NCI-H226 (cell line): ENCODE data around the gene KIF26A.

Source experiments
- DNase-seq: peaks from one replicate; pipeline ENCODE4 v3.0.0-alpha.2; 2015

KIF26A gene

GRCh38 chr14:104181761-104182530 lies 43.6 kb downstream of the KIF26A start:
- no peak for DNase-seq

GRCh38 chr14:104182857-104183425 lies 44.6 kb downstream of the KIF26A start:
- no peak for DNase-seq

GRCh38 chr14:104183796-104184195 lies 45.4 kb downstream of the KIF26A start:
- DNase-seq = no peak

- DNase-seq = no peak
Observed at GRCh38 chr14:104184506-104184905, 46.1 kb downstream of the KIF26A start.

DNA sequence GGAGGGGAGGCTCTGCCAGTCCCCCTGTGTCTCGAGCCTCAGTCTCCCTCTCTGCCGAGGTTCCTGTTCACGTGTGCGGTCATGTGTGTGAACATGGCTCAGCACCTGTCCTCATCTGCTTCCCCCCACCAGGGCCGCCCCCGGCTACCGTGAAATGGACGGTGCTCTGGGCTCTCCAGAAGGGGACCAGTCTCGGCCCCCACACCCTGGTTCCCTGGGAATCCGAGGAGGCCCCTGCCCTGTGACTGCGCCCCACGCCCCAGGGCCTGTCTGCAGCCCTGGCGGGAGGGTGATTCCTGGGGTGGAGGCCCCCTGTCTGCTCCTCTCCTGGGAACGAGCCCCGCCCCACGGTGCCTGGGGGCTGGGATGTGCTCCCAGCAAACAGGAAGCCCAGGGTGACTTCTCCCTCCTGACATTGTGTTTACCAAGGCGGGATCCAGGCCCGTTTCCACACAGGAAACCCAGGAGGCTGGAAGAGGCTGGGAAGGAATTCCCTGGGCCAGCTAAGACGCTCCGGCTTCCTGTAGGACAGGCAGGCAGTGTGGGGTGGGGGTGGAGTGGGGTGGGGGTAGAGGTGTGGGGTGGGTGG lies 46.6 kb downstream of the KIF26A start:
- peak; percentile 42 for DNase-seq

GRCh38 chr14:104185916-104186495 lies 47.6 kb downstream of the KIF26A start:
- no peak for DNase-seq

DNA sequence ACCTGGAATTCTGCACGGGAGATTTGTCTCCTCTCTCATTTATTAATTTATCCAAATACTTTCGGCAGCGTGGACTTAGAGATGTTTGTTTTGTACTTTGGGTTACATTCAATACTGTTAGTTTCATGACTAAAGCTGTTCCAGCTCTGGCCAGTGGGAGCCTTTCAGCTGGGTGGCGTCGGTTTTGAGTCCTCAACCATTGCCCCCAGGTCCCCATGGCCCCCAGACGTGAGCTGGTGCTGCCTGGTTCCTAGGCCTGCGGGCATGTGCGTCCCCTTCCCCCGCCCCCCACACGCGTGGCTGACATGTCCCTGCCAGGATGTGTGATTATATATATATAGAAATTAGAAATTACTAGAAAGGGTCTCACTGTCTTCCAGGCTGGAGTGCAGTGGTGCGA lies 48.2 kb downstream of the KIF26A start:
- DNase-seq = no peak

DNA sequence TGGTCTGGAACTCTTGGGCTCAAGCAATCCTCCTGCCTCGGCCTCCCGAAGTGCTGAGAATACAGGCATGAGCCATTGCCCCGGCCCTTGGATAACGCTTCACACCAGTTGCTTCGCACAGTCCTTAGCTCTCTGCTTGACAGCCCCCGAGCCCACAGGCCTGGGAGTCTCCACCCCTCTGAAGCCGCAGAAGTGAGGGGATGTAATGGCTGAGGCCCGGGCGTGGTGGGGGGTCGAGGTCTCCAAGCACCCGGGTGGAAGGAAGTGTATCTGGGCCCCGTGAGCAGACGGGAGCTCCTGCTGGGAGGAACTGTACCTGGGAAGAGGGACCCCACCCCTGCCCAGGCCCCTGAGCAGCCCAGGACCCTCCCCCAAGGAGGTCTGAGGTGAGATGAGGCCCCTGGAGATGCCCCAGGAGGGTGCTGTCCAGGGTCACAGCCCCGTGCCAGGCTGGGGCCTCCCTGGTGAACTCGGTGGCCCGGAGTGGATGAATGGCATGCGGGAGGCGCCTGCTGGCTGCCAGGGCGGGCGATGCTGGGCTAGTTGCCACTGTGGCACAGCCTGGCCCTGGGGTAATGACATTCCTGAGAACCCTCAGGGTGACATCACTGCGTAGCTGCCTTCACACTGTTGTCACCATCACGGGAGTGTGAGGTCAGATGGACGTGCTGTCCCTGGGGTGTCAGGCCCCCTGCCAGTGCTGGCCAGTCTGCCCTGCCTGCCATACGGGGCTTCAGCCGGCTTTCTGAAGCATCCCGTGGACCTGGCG lies 48.9 kb downstream of the KIF26A start:
- DNase-seq = no peak

GRCh38 chr14:104187931-104188726 lies 49.7 kb downstream of the KIF26A start:
- no peak for DNase-seq

DNA sequence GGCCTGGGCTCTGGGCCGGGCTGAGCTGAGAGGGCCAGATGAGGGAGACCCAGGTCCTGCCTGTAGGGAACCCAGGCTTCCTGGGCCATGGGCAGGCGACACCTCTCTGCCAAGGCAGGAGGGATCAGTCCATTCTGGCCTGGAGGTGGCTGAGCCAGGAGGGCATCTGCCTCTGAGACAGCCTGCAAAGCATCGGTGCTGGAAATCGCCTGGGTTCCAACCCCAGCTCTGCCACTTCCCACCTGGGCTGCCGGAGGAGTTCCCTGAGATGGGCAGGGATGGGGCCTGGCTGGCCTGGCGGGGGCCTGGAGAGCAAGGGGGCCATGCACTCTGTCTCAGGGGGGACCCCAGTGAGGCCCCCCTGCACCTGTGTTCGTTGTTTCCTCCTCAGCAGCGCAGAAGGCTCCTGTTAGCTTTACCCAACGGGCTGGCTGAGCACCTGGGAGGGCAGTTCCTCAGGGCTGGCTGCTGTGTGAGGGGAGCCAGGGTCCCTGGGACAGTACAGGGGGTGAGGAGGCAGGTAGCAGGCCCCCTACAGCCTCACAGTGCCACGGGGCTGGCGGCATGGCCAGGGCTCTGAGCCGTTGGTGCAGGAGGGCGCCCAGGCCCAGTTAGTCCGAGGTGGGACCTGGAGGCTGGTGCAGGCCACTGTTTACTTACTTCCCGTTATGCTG lies 50.5 kb downstream of the KIF26A start:
- DNase-seq = no peak

DNA sequence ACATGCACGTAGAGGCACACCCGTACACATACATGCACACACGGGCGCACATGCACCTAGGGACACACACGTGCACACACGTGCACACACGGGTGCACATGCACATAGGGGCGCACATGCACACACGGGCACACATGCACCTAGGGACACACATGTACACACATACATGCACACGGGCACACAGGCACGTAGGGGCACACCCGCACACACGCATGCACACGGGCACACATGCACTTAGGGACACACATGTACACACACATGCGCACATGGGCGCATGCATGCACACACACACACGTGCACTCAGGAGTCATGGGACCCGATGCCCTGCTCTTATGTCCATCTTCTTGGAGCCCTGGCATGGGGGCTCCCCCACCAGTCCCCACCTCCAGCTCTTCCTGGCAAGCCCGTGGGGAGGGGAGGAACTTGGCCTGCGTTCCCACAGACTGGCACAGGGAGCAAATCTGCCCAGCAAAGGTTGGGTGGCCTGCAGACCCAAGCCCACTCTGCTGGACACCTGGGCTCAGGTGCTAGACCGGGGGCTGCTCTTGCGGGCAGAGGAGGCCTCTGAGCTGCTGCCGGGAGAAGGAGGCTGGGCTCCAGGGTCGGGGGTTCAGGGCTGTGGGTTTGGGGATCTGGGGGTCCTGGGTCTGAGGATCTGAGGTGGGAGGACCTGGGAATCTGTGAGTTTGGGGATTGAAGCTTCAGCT lies 51.4 kb downstream of the KIF26A start:
- no peak for DNase-seq

GRCh38 chr14:104190396-104191000 lies 52.1 kb downstream of the KIF26A start:
- no peak for DNase-seq

DNA sequence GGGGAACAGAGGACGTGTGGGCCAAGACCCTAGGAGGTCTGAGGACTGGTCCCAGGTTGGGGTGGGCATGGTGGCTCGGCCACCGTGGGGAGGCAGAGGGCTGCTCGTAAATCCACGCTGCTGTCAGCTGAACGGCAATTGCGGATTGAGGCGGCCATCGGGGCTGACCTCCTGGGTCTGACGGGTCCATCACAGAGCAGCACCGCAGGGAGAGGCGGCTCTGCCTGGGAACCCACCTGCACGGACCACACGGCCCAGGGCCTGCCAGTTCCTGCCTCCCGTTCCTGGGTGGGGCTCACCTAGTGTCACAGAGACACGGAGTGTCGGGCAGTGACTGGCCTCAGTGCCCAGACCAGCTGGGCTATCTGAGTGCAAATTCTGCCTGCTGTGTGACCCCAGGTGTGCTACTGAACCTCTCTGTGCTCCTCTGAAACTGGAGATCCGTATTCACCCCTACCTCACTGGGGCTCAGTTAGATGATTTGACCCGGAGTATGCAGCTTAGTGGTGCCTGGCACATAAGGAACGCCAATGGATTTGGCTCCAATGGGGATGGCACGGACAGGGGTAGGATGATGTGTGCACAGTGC lies 53.1 kb downstream of the KIF26A start:
- DNase-seq = no peak

DNA sequence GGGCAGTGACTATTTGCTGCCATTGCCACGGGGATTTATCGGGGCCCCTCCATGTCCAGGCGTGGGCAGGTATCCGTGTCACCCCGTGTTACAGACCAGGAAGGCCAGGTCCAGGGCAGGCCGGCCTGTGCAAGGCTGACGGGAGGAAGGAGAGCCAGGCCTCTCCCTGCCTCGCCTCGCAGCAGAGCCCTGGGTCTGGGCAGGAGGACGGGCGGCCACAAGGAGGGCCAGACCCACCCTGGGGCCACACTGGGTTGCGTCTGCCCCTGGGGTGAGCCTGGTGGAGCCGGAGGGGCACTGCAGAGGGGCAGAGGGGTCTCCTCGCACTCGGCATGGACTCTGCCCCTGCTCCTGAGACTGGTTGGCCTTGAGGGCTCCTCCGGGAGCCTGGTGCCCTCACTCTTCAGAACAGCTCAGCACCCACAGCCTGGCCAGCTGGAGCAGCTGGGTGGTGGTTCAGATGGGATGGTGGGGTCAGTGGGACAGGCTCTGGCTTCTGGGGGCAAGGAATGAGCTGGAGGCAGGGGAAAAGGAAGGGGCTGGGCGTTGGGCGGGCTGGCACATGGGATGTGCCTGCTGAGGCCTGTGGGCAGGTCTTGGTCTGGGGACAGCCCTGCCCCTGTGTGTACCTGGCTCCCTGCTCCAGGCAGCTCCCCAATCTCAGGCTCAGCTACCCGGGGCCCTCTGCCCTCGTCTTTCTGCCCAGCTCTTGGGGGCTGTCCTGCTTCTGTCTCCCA lies 53.9 kb downstream of the KIF26A start:
- no peak for DNase-seq

GRCh38 chr14:104192883-104193245 lies 54.5 kb downstream of the KIF26A start:
- no peak for DNase-seq

DNA sequence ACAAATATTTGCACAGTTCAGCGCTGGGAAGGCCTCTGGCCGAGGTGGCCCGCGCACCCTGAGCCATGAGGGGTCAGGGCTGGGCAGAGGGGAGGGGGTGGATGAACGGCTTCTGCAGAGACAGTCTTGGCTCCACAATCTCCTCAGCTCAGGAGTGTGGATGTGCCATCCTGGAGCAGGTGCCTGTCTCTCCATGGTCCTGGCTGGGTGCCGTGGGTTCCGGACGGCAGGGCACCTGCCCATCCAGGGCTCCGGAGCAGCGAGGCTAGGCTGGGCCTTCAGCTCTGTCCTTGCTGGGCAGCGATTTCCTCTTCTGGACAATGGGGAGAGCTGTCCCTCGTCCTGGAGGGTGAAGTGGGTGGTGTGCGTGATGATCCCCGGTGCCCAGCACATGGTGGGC lies 55.6 kb downstream of the KIF26A start:
- no peak for DNase-seq

DNA sequence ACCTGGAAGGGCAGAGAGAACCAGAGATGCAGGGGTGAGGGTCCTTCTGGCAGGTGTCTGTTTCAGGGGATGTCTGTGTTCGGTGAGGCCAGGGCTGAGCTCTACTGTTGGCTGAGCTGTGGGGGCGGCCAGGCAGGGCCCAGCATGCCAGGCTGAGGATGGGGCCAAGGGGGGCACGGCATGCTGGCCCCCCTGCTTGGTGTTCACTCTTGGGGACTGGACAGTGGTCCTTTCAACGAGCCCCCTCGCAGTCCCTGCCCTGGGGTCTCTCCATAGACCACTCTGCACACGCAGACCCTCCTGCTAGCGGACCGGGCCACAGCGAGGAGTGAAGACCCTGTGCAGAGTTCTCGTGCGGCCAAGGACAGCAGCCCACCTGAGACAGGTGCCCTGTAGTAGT lies 56.3 kb downstream of the KIF26A start:
- DNase-seq = no peak

GRCh38 chr14:104195361-104195760 lies 57.0 kb downstream of the KIF26A start:
- no peak for DNase-seq

- DNase-seq = no peak
Observed at GRCh38 chr14:104195878-104196277, 57.5 kb downstream of the KIF26A start.
